Neural progenitor cell (in vitro differentiated cells): ENCODE data around the gene SLC24A1. TPM values are rescaled to one million over a fixed set of nuclear protein-coding genes. Genes with fewer than 3 reads are reported as not detected.

Experiments
- DNase-seq: peaks from one replicate; pipeline ENCODE4 v3.0.0-alpha.2; 2016; ENCODE audit warnings: low spot score
- H2AFZ ChIP-seq: fragments of 200-600 bp; sonication (generic); replicated peaks from 2 replicates; pipeline ENCODE4 v1.6.1; 2016; ENCODE audit warnings: antibody characterized with exemption
- H3F3A ChIP-seq: fragments of 200-600 bp; sonication (generic); 2 replicates; pipeline ENCODE4 v1.6.1; 2016; ENCODE audit warnings: antibody characterized with exemption, low read depth
- H3K27ac ChIP-seq: fragments of 200-600 bp; sonication (generic); 2 replicates; pipeline ENCODE4 v1.5.1; 2016; ENCODE audit warnings: mild to moderate bottlenecking
- H3K27me3 ChIP-seq: fragments of 200-600 bp; sonication (generic); 2 replicates; pipeline ENCODE4 v1.6.1; 2016; ENCODE audit warnings: mild to moderate bottlenecking, moderate library complexity
- H3K36me3 ChIP-seq: fragments of 200-600 bp; sonication (generic); 2 replicates; pipeline ENCODE4 v1.5.1; 2016
- H3K4me1 ChIP-seq: fragments of 200-600 bp; sonication (generic); 2 replicates; pipeline ENCODE4 v1.6.1; 2016; ENCODE audit warnings: mixed run types
- H3K4me2 ChIP-seq: fragments of 200-600 bp; sonication (generic); 2 replicates; pipeline ENCODE4 v1.6.1; 2016
- H3K4me3 ChIP-seq: fragments of 200-600 bp; sonication (generic); 2 replicates; pipeline ENCODE4 v1.5.1; 2016
- H3K79me2 ChIP-seq: fragments of 200-600 bp; sonication (generic); 2 replicates; pipeline ENCODE4 v1.6.1; 2016; ENCODE audit warnings: low read depth
- H3K9ac ChIP-seq: fragments of 200-600 bp; sonication (generic); 2 replicates; pipeline ENCODE4 v1.6.1; 2016
- H3K9me3 ChIP-seq: fragments of 200-600 bp; sonication (generic); 2 replicates; pipeline ENCODE4 v1.5.1; 2016; ENCODE audit warnings: low read depth
- H4K20me1 ChIP-seq: fragments of 200-600 bp; sonication (generic); 2 replicates; pipeline ENCODE4 v1.6.1; 2016; ENCODE audit warnings: low read depth
- H3K27ac Mint-ChIP-seq: 3 replicates; pipeline ENCODE4 v1.8.0; 2021; ENCODE audit warnings: mixed read lengths
- H3K27me3 Mint-ChIP-seq: 2 replicates; pipeline ENCODE4 v1.8.0; 2022; ENCODE audit warnings: low read depth, mild to moderate bottlenecking, inconsistent platforms, moderate library complexity, mixed read lengths; ENCODE audit not compliant: insufficient read depth
- H3K36me3 Mint-ChIP-seq: 3 replicates; pipeline ENCODE4 v1.8.0; 2021; ENCODE audit warnings: mixed read lengths
- H3K4me1 Mint-ChIP-seq: 3 replicates; pipeline ENCODE4 v1.8.0; 2021; ENCODE audit warnings: mixed read lengths
- H3K4me3 Mint-ChIP-seq: 3 replicates; pipeline ENCODE4 v1.8.0; 2021; ENCODE audit warnings: mild to moderate bottlenecking, moderate library complexity, mixed read lengths
- H3K9me3 Mint-ChIP-seq: 3 replicates; pipeline ENCODE4 v1.8.0; 2020; ENCODE audit warnings: mixed read lengths
- CTCF ChIP-seq: fragments of 200-600 bp; sonication (generic); IDR thresholded peaks from 2 replicates; pipeline ENCODE4 v1.5.1; 2017; ENCODE audit warnings: antibody characterized with exemption, mild to moderate bottlenecking
- EZH2 ChIP-seq: fragments of 200-600 bp; sonication (generic); IDR thresholded peaks from 2 replicates; pipeline ENCODE4 v1.6.1; 2017; ENCODE audit warnings: antibody characterized with exemption, mild to moderate bottlenecking, moderate library complexity
- EZH2phosphoT487 ChIP-seq: fragments of 200-600 bp; sonication (generic); IDR thresholded peaks from 2 replicates; pipeline ENCODE4 v1.6.1; 2017; ENCODE audit warnings: antibody characterized with exemption
- total RNA-seq: library from RNA; depleted of rRNA; stranded (reverse); fragments of >200 nt; gene quantifications from 2 replicates; pipeline ENCODE4 v1.2.3, GENCODE V29; 2015; ENCODE audit warnings: low replicate concordance

The SLC24A1 gene
- total RNA-seq, 1 donor from 2014 or later = 10.6 TPM

- Mint-ChIP-seq H3K9me3 (no peaks in the 10 kb centered on the region), H3K4me3 (no peak overlapping the region), H3K27ac (no peak overlapping the region), H3K27me3 (no peaks in the 10 kb centered on the region), H3K4me1 (peaks cover 2% of the 10 kb centered on the region), H3K36me3 (peaks cover 17% of the 10 kb centered on the region)
- H3K27ac ChIP-seq = no peak overlapping the region
- DNase-seq = no peak
- TF ChIP-seq EZH2phosphoT487 = no peak
- no peak for TF ChIP-seq CTCF
- TF ChIP-seq EZH2 = no peak
- no peak overlapping the region for H2AFZ ChIP-seq
- peaks cover 11% of the 10 kb centered on the region for H3K36me3 ChIP-seq
- H4K20me1 ChIP-seq = peaks cover under 1% of the 10 kb centered on the region
- H3K9me3 ChIP-seq = no peaks in the 10 kb centered on the region
- H3F3A ChIP-seq = no peaks in the 10 kb centered on the region
- H3K4me3 ChIP-seq = no peak overlapping the region
- H3K4me1 ChIP-seq = no peaks in the 10 kb centered on the region
- H3K4me2 ChIP-seq = no peak overlapping the region
- no peaks in the 10 kb centered on the region for H3K79me2 ChIP-seq
- no peaks in the 10 kb centered on the region for H3K27me3 ChIP-seq
- no peak overlapping the region for H3K9ac ChIP-seq
Measured at GRCh38 chr15:65599677-65600076, 22.1 kb upstream of the SLC24A1 start.

- Mint-ChIP-seq H3K9me3 (no peaks in the 10 kb centered on the region), H3K4me3 (no peak overlapping the region), H3K27ac (no peak overlapping the region), H3K4me1 (peaks cover 2% of the 10 kb centered on the region), H3K27me3 (no peaks in the 10 kb centered on the region), H3K36me3 (peaks cover 9% of the 10 kb centered on the region)
- DNase-seq = no peak
- Histone ChIP-seq H3K4me3 (no peak overlapping the region), H3F3A (no peaks in the 10 kb centered on the region), H3K9ac (no peak overlapping the region), H3K27ac (no peak overlapping the region), H3K79me2 (peaks cover 19% of the 10 kb centered on the region), H4K20me1 (peaks cover 6% of the 10 kb centered on the region), H3K9me3 (no peaks in the 10 kb centered on the region), H3K27me3 (no peaks in the 10 kb centered on the region), H2AFZ (no peak overlapping the region), H3K4me1 (no peaks in the 10 kb centered on the region), H3K4me2 (no peak overlapping the region), H3K36me3 (peaks cover 7% of the 10 kb centered on the region)
- TF ChIP-seq EZH2 = no peak
- no peak for TF ChIP-seq CTCF
- TF ChIP-seq EZH2phosphoT487 = no peak
Measured at GRCh38 chr15:65603134-65603533, 18.6 kb upstream of the SLC24A1 start.

- Mint-ChIP-seq H3K27ac (no peak overlapping the region), H3K36me3 (peaks cover 6% of the 10 kb centered on the region), H3K4me1 (peaks cover 3% of the 10 kb centered on the region), H3K27me3 (no peaks in the 10 kb centered on the region), H3K9me3 (no peaks in the 10 kb centered on the region), H3K4me3 (no peak overlapping the region)
- peaks cover 3% of the 10 kb centered on the region for H3K36me3 ChIP-seq
- H3K4me3 ChIP-seq = no peak overlapping the region
- no peak overlapping the region for H3K27ac ChIP-seq
- no peak overlapping the region for H2AFZ ChIP-seq
- peaks cover 23% of the 10 kb centered on the region for H3K79me2 ChIP-seq
- H3K27me3 ChIP-seq = no peaks in the 10 kb centered on the region
- H3K9ac ChIP-seq = no peak overlapping the region
- no peak overlapping the region for H3K4me2 ChIP-seq
- H3K4me1 ChIP-seq = no peaks in the 10 kb centered on the region
- TF ChIP-seq EZH2 = no peak
- TF ChIP-seq CTCF = no peak
- no peak for TF ChIP-seq EZH2phosphoT487
- H4K20me1 ChIP-seq = peaks cover 6% of the 10 kb centered on the region
- no peaks in the 10 kb centered on the region for H3F3A ChIP-seq
- no peaks in the 10 kb centered on the region for H3K9me3 ChIP-seq
- no peak for DNase-seq
Measured at GRCh38 chr15:65603559-65603958, 18.2 kb upstream of the SLC24A1 start.
